Stomach (tissue), 4 donors: Measurements from ENCODE around the gene TSPAN1.

ENCODE experiments used
- EP300 ChIP-seq: sonication (generic); formaldehyde crosslinking; IDR thresholded peaks from one replicate; pipeline ENCODE4 v1.6.1; 2017; ENCODE audit warnings: antibody characterized with exemption
- TF ChIP-seq, protein P1 (sequence below), 7 experiments: fragments of 450-650 bp in 4 of 7; fragments of 200-600 bp in 3 of 7; sonication (generic) in 3 of 7; IDR thresholded peaks; one replicate each; pipeline ENCODE4 v1.5.1; 2016 to 2019; ENCODE audit warnings: antibody characterized with exemption in 7 of 7, control low read depth in 2 of 7, mild to moderate bottlenecking in 1 of 7

DNA sequence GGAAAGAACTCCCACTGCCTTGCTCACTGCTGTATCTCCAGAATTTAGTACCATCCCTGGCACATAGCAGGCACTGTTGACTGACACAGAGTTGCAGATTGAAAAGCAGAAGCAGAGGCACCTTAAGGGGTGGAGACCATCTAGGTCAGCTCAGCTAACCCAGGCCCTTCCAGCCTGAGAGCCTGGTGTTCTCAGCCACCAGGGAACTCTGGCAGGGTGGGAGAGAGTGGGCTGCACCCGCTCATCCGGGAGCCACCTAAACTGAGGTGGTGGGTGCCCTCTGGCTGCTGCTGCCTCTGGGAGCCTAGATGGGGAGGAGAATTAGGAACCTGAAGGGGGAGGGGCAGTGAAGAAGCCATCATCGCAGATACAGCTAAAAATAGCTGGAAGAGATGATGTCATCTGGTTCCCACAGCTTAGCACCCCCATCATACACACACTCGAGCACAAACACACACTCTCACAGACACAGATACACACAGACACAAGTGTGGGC, 1.5 kb upstream of the TSPAN1 start:
- TF ChIP-seq, protein P1, sequence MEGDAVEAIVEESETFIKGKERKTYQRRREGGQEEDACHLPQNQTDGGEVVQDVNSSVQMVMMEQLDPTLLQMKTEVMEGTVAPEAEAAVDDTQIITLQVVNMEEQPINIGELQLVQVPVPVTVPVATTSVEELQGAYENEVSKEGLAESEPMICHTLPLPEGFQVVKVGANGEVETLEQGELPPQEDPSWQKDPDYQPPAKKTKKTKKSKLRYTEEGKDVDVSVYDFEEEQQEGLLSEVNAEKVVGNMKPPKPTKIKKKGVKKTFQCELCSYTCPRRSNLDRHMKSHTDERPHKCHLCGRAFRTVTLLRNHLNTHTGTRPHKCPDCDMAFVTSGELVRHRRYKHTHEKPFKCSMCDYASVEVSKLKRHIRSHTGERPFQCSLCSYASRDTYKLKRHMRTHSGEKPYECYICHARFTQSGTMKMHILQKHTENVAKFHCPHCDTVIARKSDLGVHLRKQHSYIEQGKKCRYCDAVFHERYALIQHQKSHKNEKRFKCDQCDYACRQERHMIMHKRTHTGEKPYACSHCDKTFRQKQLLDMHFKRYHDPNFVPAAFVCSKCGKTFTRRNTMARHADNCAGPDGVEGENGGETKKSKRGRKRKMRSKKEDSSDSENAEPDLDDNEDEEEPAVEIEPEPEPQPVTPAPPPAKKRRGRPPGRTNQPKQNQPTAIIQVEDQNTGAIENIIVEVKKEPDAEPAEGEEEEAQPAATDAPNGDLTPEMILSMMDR (IDR thresholded peaks at IDR 0.05): no peak
- TF ChIP-seq EP300: no peak
